SK-MEL-5 (cell line): ENCODE measurements around the gene CNTN4. TPM values are rescaled to one million over a fixed set of nuclear protein-coding genes. Genes with fewer than 3 reads are reported as not detected.

ENCODE experiments used
- DNase-seq: peaks from one replicate; pipeline ENCODE4 v3.0.0-alpha.2; 2016; ENCODE audit warnings: low read depth, low spot score
- in situ Hi-C: cut with HindIII; loops from 2 replicates; pipeline ENCODE4 v1.10.0; 2016; ENCODE audit warnings: low sequenced_read_pairs, high pct_unique_total_duplicates, low pct_unique_long_range_greater_than_20kb
- total RNA-seq: library from RNA; depleted of rRNA; stranded (reverse); fragments of >200 nt; shearing (Covaris generic); gene quantifications from 2 replicates; pipeline ENCODE4 v1.2.3, GENCODE V29; 2014

Gene CNTN4
- total RNA-seq, 1 experiment from 2014 or later, result not detected

DNA sequence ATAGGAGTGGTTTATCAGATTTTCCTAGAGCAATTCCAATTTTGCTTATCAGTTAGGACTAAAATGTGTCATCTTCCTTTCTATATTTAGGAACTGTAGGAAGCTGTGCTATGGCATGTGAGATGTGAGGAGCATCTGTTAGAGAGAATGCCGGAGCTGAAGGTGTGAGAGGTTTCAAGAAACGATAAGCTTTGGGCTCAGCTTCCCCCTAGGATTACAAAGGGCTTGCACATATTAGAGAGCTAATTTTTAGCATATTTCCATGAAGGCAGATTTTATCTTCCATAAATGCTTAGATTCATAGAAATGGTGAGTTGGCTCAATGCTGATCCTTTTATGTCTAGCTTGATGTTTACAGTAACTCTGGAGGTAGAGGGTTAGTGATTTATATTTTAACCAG lies 120.2 kb downstream of the CNTN4 start:
- DNase-seq, result no peak
- in situ Hi-C loops, result no loop called here

DNA sequence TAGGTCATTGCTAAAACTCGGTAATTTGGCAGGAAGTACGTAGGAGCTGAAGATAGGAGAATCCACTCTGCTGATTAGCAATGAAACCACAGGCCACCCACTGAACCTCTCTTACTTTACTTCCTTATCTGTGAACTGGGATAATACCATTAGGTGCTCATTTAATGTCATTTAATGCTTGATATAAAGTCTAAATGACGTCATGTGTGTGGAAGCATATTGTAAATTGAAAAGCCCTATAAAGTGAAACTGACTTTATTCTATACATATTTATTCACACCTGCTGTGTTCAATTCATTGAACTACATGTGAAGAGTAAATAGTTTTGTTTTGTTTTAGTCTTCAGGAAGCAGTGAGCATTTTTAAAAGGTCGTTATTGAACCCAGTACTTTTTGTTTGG lies 137.5 kb downstream of the CNTN4 start:
- no peak for DNase-seq
- in situ Hi-C loops, result no loop called here

DNA sequence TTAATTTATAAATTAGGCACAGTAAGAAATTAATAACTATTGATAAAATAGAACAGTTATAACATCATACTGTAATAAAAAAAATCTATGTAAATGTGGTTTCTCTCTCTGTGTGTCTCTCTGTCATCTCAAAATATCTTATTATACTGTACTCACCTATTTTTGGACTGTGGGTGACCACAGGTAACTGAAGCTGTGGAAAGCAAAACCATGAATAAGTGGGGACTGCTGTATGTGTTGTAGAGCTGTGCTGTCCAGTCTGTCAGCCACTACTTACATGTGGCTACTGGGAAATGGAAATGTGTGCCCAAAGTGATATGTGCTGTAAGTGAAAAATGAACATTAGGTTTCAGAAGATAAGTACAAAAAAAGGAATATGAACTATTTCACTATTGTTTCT lies 145.5 kb downstream of the CNTN4 start:
- in situ Hi-C loops, result no loop called here

DNA sequence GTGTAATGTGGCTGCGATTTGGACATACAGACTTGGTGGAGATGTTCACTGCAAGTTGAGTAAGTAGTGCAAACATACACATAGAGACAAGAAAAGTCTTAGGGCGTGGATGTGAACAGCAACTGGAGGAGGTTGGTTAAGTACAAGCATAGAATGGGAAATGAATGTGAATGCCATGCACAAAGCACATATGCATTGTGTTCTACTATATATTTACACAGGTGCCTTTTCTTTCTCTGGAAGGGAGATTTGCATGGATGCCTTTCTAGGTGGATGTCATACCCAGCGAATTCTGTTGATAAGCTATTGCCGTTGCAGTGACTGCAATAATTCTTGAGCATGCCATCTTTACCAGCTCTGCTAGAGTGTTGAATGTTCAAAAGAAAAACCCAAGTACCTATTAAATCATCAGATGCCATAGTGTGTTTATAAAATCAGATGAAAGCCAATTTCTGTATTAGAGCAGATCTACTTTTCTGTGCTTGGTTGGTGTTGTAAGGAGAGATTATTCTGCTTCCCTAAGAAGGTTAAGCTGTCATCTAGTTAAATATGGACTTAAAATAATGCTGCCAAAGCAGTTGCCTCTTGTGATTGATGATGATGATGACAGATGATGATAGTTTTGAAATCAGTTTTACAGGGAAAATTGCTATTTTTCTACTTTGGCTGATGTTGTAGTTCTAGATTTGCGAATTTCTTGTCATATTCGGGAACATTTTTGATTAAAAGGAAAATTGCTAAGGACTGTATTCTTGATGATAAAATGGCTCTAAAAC lies 148.4 kb downstream of the CNTN4 start:
- DNase-seq, result no peak
- in situ Hi-C loops, result no loop called here

More for the DNA sequence above, 145.5 kb downstream of the CNTN4 start:
- DNase-seq, result no peak

DNA sequence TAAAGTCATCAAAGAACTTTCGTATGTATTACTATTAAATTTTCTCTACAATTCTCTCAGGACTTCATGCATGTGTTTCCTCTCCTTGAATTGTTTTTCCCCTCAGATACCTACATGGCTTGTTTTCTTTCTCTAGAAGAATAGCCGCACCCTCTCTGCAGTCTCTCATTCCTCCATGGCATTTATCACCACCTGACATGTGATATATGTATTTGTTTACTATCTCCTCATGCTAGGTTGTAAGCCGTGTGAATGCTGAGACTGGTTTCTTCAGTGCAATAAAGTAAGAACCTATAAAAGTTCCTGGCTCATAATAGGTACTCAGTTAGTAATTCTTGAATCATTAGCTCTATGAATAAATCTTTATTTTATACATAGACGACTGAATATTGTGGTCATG lies 149.2 kb downstream of the CNTN4 start:
- DNase-seq, result no peak
- in situ Hi-C loops, result no loop called here

DNA sequence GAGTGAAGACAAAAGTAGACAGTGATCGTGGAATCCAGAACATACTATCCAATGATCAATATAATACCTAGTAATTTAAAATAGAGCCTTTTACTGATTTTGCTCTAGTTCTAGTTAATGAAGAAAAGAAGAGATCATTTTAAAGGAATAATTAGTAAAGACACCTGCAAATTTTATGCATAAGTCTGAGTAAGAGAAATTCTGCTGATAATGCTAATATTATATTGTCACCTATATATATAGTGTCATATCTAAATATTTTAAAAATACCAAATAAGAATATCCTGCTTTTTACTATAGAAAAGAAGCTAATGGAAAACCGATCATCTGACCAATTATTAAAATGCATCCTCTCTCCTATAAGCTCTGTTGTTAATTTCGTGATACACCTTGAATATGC lies 152.1 kb downstream of the CNTN4 start:
- DNase-seq, result no peak
- in situ Hi-C loops, result no loop called here

DNA sequence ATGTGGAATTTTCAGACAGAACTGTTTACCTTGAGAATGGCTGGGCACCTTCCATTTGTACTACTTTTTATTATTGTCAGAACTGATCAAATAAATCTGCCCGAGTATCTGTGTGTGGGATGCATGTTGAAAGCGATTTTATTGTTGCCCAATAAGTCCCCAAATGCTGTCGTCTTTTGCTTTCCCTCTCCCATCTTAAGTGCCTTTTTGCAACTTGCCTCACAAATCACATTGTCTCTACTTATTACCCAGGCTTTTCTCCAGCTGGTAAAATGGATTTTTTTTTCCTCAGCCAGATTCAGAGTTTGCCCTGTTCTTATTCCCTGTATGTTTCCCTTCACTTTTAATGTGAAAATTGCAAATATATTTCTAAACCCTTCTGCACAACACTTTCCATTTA lies 163.1 kb downstream of the CNTN4 start:
- DNase-seq, result no peak
- in situ Hi-C loops, result no loop called here

DNA sequence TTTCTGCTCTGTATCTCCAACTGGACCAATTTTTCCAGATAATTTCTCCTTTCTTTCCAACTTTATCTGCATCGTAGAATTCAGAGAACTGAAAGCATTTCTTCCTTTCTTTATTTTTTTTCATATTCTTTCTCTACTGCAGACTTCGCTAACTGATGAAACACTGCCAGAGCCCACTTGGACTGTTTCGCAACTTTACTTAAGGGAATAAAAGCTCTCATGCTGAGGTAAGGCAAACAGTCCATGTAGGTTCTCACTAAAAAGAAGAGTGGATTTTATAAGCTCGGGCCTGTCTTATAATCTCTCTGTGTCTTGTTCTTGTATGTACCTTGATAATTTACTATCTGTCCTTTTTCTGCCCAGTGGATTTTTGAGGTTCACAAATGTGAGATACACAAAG lies 163.5 kb downstream of the CNTN4 start:
- no peak for DNase-seq
- in situ Hi-C loops, result no loop called here

DNA sequence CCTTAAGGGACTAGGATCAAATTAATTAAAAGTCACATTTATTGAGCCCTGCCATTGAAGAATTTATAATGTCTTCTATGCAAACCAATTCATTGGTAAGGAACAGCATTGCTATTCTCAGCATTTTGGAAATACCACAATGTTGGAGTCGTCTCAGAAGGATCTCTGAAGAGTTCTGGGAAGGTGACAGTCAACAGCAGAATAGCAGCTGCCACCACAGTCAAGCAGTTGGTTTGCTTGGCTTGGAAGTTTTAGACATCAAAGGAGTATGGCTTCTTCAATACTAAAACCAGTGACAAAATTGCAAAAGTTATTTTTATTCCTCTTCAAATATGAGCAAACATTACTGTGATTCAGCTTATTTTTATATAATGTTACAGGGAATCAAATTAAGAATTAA lies 167.9 kb downstream of the CNTN4 start:
- in situ Hi-C loops, result no loop called here
- no peak for DNase-seq

DNA sequence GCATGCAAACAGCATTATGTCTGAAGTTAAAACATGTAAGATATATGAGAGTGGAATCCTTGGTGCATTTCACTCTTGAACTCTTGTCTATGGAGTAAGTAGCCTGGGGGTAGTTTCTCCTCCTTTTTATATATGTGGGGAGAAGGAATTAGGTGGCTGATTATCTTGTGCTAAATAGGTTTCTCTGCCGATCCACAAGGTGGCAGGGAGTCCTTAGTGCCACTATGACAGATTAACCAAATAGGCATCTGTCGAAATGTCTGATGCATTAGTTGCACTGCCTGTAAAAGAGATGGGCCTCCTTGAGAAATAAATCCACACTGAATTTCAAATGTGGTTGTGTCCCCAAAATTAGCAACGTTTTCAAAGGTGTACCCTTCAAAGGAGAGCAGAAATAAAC lies 170.1 kb downstream of the CNTN4 start:
- DNase-seq, result no peak
- in situ Hi-C loops, result no loop called here

DNA sequence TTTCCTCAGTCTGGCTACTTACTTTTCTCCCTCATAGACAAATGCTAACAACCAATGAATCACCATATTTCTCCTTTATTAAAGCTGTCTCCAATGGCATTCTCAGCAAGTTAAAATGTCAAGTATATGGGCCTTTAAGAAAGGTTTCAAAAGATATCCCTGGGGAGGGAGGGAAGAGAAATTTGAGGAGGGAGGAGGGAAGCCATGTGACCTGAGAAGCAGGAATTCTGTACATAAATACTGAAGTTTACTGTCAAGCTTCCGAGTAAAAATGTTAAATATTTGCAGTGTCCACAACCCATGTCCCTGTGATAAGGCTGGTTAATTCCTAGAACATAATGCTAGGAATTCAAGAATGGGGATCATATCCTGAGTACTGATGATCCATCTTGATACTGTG lies 175.9 kb downstream of the CNTN4 start:
- in situ Hi-C loops, result no loop called here
- DNase-seq, result no peak

DNA sequence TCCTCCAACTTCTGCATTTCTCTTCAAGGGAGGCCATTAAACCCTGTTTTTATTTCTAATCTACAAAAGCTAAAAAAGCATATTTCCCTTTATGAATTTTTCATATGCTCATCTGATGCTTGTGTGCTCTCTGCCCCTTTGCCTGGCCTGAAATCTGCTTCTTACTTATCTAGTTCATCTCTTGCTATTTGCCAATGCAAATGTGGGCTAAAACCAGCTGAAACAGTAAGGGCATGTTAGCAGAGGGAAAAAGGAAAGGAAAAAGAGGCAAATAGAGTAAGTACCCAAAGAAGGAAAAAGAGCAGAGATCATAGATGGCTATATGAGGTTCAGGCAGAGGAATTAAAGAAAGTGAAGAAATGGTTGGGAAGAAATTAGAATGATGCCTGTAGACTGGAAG lies 185.2 kb downstream of the CNTN4 start:
- no peak for DNase-seq

DNA sequence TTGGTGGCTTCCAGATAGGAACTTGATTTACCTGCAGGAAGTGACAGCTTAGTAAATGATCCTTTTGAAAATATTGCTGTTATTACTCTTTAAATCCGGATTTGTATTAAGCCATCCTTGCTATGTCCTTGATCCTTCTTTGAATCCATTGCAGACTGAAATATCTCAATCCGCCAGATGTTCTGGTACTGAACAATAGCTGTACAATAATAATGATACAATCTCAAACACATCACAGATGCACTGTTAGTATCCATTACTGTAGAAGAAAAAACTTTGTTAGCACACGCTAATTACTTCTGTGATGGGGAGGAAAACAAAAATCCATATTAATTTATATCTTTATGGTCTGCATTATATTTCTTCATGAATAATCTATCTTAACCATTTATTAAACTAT lies 202.3 kb downstream of the CNTN4 start:
- no peak for DNase-seq
- in situ Hi-C loops, result no loop called here

More for the DNA sequence above, 185.2 kb downstream of the CNTN4 start:
- in situ Hi-C loops, result no loop called here

DNA sequence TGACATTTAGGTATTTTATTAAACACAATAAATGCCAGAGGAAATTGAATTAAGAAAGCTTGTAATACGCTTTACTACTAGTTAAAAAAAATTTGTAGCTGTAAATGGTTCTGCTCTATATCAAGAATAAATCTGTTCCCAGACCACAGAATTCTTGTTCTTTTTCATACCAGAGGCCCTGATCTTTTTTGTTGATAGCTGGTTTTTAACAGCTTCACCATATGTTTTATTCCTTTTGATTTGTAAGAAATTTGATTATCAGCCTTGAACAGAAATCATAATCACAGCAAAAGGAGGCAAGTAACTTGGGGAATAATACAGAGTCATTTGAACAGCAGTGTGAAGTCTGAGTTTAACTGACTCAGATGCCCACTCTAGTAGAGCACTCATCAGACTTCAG lies 202.7 kb downstream of the CNTN4 start:
- no peak for DNase-seq
- in situ Hi-C loops, result no loop called here

DNA sequence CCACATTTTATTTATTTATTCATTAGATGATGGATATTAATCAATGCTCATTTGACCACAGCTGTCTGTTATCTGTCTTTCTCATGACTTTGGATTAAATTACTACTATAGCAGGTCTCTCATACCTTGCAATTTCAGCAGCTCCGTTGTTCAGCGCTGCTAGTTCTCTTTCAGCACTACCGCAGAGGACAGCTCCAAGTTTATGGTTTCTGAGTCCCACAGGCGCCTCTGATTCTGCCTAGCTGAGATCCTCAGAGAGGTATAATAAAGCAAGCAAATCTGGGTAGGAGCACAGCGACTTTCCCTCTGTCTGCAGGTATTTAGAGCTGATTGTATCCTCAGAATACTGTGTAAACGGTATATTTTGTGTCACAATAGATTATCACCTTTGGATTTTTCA lies 204.9 kb downstream of the CNTN4 start:
- DNase-seq, result peak; percentile 14

DNA sequence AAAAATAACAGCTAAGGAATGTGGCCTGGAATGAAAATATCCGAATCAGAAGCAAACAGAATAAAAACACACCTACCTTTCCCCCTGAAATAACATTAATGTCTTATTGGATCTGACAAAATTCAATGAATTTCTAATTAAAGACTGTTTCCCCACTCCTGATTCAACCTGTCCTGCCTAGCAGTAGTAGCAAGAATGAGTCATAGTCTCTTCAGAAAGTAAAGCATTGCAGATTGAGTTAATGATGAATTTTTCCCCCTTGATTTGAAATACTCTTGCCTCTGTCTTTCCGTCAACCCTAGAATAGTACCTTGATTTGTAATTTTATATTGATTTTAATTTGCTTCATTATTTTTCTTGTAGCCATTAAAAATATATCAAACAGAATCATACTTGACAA lies 212.4 kb downstream of the CNTN4 start:
- in situ Hi-C loops, result no loop called here
- DNase-seq, result no peak

More for the DNA sequence above, 204.9 kb downstream of the CNTN4 start:
- in situ Hi-C loops, result no loop called here

DNA sequence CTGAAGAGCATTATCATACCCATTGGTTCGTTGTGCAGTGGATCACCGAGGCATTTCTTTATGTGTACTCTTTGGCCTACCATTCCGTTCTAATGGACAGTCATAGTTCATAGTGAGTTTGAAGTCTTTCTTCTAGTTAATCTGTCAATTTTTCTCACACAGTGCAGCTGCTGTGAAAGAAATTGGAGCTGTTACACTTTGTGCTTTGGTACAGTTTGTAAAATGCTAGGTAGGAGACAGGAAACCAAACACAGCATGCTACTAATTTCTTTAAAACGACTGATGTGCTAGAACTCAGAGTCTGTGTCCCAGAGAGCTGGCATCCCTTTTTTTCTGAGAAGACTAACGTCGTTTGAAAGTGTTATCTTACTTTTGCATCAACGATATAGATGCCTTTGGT lies 218.9 kb downstream of the CNTN4 start:
- in situ Hi-C loops, result no loop called here
- DNase-seq, result no peak

DNA sequence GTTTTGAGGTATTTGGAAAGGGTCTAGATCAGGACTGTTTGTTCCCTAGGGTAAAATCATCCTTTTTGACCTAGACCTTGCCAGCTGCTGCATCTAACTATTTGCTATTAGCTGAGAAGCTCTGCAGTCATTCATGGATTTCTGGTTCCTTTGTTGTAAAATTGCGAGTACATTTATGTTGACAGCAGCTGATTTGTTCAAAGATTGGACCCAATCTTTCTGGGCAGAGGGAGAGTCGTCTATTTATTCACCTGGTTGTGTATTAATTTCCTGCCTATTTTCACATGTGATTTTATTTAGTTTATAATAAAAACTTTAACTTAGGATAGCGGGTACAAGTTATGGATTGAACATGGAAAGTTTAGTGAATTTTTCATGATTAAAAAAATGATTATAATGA lies 236.3 kb downstream of the CNTN4 start:
- DNase-seq, result no peak
- in situ Hi-C loops, result no loop called here

DNA sequence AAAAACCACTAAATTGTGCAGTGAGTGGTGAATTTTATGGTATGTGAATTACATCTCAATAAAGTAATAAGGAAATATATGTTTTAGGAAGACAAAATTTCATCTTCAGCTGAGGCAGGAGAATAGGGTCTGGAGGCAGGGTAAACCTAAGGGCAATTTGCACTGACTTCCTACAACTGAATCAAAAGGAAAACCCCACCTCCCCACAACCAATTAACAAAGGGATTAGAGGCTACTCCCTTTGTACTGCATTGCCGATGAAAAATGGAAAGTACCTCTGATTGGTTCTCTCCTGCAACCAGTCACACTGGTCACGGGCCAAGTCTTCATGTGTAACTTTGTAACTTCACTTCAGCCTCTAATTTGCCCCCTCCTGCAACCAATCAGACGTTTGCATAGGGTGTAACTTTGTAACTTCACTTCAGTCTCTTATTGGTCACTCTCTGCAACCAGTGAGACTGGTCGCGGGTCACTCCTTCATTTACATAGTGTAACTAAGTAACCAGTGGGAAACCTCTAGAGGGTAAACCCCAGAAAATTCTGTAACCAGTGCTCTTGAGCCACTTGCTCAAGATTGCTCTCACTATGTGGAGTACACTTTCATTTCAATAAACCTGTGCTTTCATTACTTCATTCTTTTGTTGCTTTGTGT lies 244.5 kb downstream of the CNTN4 start:
- in situ Hi-C loops, result no loop called here

More for the DNA sequence above, 244.5 kb downstream of the CNTN4 start:
- no peak for DNase-seq
